Measurements from ENCODE around the gene KCNJ2. TPM values are rescaled to one million over a fixed set of nuclear protein-coding genes. Genes with fewer than 3 reads are reported as not detected.

Gene KCNJ2
- total RNA-seq, 6 experiments from 2014 or later, result 0.23 to 0.47 (median 0.37) TPM

DNA sequence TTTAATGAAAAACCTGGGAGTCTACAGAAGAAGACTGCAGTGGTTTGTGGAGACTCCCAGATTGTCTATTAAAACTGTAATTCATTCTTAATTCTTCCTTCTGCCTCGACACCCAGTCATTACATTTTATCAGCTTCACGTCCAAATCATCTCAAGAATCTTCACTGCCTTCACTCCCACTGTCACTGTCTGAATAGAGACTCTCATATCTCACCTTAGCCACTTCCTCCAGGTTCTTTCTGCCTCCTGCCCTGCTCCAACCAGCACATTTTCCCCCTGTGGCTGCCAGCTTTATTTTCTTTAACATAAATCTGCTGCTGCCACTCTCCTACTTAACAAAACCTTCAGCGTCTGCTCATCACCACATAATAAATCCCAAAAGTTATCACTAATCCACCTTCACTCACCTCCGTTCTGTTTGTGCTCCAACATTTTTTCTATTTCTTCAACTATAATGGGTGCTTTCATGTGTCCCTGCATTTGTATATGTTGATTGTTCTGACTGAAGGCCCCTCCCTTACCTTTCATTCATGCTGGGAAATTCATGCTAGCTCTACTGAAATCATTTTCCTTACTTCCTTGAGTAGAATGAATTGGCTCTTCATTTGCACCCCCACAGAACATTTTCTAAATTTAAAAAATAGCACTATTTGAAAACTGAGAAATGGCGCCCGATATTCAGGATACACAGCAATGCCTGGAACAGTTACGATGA lies 38.9 kb downstream of the KCNJ2 start:
- H3K27ac Mint-ChIP-seq, result no peak overlapping the region
- no peaks in the 10 kb centered on the region for H3K4me1 Mint-ChIP-seq (ENCODE audit: low read depth)
- H3K27me3 Mint-ChIP-seq (ENCODE audit: insufficient read depth), result no peaks in the 10 kb centered on the region; the same call in 1 of the 2 replicates
- no peaks in the 10 kb centered on the region; the same call in 1 of the 2 replicates for H3K36me3 Mint-ChIP-seq (ENCODE audit: low read depth)
- H3K9me3 Mint-ChIP-seq, result peaks cover 9% of the 10 kb centered on the region
- TF ChIP-seq, protein P1, sequence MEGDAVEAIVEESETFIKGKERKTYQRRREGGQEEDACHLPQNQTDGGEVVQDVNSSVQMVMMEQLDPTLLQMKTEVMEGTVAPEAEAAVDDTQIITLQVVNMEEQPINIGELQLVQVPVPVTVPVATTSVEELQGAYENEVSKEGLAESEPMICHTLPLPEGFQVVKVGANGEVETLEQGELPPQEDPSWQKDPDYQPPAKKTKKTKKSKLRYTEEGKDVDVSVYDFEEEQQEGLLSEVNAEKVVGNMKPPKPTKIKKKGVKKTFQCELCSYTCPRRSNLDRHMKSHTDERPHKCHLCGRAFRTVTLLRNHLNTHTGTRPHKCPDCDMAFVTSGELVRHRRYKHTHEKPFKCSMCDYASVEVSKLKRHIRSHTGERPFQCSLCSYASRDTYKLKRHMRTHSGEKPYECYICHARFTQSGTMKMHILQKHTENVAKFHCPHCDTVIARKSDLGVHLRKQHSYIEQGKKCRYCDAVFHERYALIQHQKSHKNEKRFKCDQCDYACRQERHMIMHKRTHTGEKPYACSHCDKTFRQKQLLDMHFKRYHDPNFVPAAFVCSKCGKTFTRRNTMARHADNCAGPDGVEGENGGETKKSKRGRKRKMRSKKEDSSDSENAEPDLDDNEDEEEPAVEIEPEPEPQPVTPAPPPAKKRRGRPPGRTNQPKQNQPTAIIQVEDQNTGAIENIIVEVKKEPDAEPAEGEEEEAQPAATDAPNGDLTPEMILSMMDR (IDR thresholded peaks at IDR 0.05), result no peak
- no peak for DNase-seq
- H3K4me3 Mint-ChIP-seq, result no peak overlapping the region

- no peaks in the 10 kb centered on the region for H3K4me1 Mint-ChIP-seq (ENCODE audit: low read depth)
- H3K27me3 Mint-ChIP-seq (ENCODE audit: insufficient read depth), result no peaks in the 10 kb centered on the region; the same call in none of the 2 replicates
- peaks cover 17% of the 10 kb centered on the region for H3K9me3 Mint-ChIP-seq
- no peak for DNase-seq
- TF ChIP-seq, protein P1 (IDR thresholded peaks at IDR 0.05), result no peak
- H3K27ac Mint-ChIP-seq, result no peak overlapping the region
- no peak overlapping the region for H3K4me3 Mint-ChIP-seq
- no peaks in the 10 kb centered on the region; the same call in 1 of the 2 replicates for H3K36me3 Mint-ChIP-seq (ENCODE audit: low read depth)
These were observed 39.7 kb downstream of the KCNJ2 start for GRCh38 chr17:70208825-70209555.

DNA sequence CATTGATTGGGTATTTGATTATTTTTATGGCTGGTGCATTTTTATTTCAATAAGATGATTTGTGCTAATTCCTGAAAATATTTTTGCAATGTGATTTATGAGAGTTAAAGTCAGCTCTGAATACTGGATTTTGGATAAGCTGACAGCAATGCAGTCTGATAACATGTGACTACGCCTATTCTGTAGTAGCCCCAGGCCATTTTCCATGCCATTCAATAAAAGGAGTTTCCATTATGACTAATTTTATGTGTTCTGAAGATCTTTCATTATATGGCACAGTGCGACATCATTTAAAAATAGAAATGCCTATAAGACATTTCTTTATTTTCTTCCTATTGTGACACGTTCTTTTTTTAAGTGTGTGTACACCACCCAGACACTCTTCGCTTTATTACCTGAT lies 46.3 kb downstream of the KCNJ2 start:
- no peaks in the 10 kb centered on the region; the same call in none of the 2 replicates for H3K27me3 Mint-ChIP-seq (ENCODE audit: insufficient read depth)

DNA sequence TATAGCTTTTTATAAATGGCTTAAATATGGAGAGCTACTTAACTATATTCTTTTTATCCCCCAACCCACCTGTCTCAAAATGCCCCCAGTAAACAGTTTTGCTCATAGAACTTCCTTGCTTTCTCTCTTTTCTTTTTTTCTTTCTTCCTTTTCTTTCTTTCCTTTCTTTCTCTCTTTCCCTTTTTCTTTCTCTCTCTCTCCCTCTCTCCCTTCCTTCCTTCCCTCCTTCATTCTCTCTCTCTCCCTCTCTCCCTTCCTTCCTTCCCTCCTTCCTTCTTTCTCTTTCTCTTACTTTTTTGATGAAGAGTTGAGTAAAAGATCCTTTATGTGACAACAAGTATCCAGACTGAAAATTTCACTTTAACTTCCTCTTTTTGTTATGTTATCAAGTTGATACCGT lies 48.2 kb downstream of the KCNJ2 start:
- Mint-ChIP-seq H3K4me3 (no peak overlapping the region), H3K36me3 (ENCODE audit: low read depth) (no peaks in the 10 kb centered on the region; the same call in 1 of the 2 replicates), H3K27ac (no peak overlapping the region), H3K27me3 (ENCODE audit: insufficient read depth) (no peaks in the 10 kb centered on the region; the same call in 1 of the 2 replicates), H3K9me3 (peaks cover 31% of the 10 kb centered on the region), H3K4me1 (ENCODE audit: low read depth) (no peaks in the 10 kb centered on the region)
- no peak for DNase-seq
- TF ChIP-seq, protein P1 (IDR thresholded peaks at IDR 0.05), result no peak

More for the DNA sequence above, 46.3 kb downstream of the KCNJ2 start:
- Mint-ChIP-seq H3K36me3 (ENCODE audit: low read depth) (no peaks in the 10 kb centered on the region; the same call in 1 of the 2 replicates), H3K9me3 (peaks cover 31% of the 10 kb centered on the region), H3K4me3 (no peak overlapping the region), H3K4me1 (ENCODE audit: low read depth) (no peaks in the 10 kb centered on the region), H3K27ac (no peak overlapping the region)
- DNase-seq, result no peak
- TF ChIP-seq, protein P1 (IDR thresholded peaks at IDR 0.05), result no peak

DNA sequence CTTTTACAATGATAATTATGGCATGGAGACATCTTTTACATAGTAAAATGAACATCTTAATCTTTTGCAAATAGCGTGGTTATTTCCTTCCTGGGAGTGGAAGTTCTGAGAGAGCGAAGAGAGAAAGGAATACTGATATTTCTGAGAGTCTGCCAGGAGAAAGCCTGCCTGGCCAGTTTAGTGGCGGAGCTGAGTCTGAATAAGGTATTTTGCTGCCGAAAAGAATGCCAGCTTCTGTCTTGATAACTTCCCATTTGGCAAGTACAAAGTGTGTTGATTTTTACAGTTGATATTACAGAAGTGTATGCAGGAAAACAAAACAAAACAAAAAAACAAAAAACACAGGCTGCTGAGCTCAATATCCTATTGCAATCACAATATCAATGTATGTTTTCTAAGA lies 55.9 kb downstream of the KCNJ2 start:
- TF ChIP-seq, protein P1 (IDR thresholded peaks at IDR 0.05), result no peak
- Mint-ChIP-seq H3K27me3 (ENCODE audit: insufficient read depth) (no peaks in the 10 kb centered on the region; the same call in 1 of the 2 replicates), H3K9me3 (peaks cover 25% of the 10 kb centered on the region), H3K4me1 (ENCODE audit: low read depth) (no peaks in the 10 kb centered on the region), H3K27ac (no peak overlapping the region), H3K4me3 (no peak overlapping the region), H3K36me3 (ENCODE audit: low read depth) (no peaks in the 10 kb centered on the region)
- DNase-seq, result no peak

Other genes with a start within 250 kb of the KCNJ2 start
- gene KCNJ16, start 94.3 kb upstream of the KCNJ2 start, total RNA-seq (2021; fragmentation: NEBNext Ultra II Directional; extraction: Animal tissue kit (Norgen Biotek cat#: 25700)), result not detected

All from HFFc6 (cell line).